ENCODE measurements around the gene ROR1.
A peak's percentile ranks its signal among the peaks of the same experiment; 100 is the strongest.

The ROR1 gene

DNA sequence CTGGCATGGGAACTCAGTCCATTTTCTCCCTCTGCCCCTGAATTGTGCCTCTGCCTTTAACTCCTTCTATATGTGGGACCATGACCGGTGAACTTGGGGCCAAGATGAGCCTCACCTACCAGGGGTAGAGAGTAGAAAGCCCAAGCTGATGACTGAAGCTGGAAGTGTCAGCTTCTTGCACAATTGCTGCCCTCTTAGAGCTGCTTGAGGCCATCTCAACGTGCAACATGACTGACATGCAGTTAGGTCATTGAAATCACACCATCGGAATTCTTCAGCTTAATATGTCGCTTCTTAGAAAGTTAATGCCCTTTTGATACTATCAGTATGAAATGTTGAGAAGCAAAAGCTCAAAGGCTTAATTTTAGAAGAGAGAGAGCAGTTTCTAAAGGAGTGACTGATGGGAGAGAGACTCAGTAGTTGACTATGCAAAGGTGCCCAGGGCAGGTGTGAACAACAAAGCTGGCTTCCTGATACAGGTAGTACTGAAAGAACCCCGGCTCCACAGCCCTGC is 340.3 kb downstream of the ROR1 start:
- no peak for DNase-seq

DNA sequence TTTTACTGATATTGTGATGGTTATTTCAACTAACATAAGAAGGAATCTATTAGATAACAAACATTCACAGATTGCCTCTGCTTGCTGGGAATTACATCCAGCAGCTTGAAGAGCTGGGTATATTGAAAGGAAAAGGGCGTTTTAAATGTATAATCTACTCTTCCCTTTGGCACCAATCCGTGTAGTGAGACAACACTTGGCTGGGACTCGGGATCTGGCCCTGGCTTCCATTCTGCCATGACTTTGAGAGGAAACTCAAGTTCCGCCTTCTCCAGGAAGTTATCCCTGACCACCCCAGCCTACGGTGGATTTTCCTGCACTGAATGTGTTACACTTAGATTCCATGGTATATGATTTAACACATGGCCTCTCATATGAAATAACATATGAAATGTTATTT is 342.7 kb downstream of the ROR1 start:
- no peak for DNase-seq

DNA sequence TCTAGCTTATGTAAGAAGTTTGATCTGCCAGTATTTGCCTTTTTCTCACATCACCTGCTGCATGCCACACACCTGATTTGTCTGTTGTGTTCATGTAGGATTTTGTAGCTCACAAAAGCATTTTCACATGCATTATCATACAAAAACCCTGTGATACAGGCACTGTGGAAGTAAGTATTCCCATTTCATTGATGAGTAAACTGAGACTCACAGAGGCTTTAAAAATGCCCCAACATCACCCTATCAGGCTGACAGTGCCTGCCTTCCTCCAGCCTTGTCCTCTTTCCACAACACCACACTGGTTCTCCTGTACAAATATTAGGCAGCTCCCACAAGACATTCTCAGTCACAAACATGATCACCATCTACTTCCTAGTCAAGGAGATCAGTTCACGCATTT is 343.7 kb downstream of the ROR1 start:
- no peak for DNase-seq

DNA sequence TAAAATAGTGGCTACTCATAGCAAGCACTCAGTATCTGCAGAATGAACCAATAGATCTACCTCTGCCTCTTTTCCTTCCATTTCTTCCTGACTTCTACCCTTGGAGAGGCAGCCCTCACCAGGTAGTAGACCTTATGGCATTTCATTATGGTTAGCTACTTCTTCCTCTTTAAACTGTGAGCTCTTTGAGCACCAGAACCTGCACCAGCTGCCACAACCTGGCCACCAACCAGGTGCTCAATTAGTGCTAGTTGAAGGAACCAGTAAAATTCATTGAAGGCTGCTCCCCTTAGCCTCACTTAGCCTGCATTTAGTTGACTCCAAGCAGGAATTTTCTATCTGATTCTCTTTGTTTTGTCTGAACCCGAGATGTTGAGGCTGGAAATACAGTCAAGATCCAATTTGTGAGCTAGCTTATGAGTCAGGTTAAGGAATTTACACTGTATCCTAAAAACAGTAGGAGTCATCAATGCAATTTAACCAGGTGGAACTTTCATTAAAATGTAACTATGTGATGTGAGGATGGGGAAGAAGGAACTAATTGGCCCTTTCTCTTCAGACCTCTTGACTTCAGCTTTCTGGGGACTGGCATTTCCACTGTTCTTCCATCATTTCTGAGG is 348.1 kb downstream of the ROR1 start:
- no peak for DNase-seq

DNA sequence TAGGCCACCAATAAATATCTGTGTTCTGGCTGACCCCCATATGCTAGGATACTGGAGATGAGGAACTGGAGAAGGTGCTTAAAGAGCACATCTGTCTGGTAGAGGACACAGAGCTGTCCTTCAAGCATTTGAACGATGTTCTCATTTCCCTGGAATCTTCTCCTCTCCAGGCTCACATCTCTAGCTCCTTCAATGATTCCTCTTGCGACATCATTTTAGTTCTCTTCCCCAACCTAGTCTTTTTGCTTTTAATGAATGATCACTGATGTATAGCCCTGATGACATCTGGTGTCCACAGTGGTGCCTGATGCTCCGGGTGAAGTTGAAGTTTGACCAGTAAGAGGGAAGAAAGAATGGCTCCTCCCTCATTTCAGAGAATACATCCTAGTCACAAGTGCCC is 348.8 kb downstream of the ROR1 start:
- no peak for DNase-seq

DNA sequence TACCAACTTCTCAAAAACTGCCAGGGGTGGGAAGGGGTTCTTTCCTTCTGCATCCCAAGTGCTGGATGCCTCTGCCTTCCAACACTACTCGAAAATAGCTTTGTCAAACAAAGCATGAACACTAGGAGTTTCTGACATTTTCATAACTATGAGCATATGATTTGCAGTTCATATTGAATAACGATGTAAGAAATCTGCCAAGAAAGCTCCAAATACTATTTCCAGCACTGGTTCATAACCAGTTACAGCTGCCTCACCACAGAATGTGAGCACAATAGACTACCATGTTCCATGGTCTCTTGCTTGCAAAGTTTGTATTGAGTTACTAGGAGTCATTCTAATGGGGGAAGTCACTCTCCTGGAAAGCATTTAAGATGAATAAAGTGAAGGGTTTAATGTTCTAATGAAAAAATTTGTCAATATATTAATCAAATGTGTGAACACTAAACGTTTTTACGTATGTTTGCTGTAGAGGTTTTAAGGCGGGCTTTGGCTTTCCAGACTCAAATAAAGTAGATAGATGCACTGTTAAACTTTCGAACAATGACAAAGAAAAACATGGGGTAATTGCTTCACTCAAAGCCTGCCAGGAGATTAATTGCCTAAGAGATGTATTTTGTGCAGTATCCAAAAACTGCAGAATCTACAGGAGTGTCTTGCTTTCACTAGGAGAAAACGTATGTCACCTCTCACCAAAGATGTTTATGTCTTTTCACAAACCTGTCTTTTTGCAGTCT is 351.1 kb downstream of the ROR1 start:
- DNase-seq = no peak

DNA sequence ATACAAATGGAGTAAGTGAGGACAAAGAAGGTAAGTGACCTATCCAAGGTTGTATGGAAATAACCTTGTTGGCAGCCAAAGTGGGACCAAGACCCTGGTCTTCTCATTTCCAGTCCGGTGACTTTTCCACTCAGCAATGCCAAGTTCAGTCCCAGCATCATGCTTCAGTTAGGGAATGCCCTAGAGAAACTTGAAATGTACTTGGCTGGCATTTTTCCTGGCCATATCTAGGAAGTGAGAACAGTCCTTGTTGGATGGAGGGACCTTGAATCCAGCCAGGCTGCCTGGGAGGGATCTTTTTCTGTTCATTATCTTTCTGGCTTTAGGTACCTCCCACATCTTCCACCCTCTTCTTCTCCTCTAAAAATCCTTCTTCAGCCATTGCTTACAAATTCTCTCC is 352.8 kb downstream of the ROR1 start:
- no peak for DNase-seq

DNA sequence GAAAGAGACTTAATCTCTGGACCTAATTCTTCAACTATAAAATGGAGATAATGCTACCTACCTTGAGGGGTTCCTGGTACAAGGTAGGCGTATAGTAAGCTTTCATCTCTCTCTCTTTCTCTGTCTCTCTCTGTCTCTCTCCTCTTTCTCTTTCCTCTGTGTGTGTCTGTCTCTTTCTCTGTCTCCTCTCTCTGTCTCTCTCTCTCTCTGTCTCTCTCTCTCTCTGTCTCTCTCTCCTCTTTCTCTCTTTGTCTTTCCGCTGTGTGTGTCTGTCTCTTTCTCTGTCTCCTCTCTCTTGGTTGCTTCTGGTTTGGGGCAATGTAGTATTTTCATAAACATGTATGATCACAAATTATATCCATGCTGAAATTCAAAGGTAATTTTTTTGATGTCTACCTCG is 353.5 kb downstream of the ROR1 start:
- DNase-seq = no peak

DNA sequence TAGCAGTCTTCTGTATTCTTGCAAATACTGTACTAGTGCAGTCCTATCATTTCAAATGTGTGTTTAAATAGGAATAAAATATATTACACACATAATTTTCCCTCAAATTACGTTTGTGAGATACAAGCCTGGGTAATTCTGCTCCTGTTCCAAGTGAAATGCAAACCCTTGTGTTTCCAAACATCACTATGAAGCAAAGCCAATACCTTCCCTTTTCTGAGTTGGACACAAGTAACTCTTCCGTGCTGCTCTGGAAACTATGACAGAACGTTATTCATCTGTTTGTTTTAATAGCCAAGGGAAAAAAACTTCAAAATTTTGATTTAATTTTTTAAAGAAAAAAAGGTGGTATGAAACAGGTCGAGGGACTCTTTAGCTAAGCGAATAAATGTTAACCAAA is 355.9 kb downstream of the ROR1 start:
- DNase-seq = no peak

DNA sequence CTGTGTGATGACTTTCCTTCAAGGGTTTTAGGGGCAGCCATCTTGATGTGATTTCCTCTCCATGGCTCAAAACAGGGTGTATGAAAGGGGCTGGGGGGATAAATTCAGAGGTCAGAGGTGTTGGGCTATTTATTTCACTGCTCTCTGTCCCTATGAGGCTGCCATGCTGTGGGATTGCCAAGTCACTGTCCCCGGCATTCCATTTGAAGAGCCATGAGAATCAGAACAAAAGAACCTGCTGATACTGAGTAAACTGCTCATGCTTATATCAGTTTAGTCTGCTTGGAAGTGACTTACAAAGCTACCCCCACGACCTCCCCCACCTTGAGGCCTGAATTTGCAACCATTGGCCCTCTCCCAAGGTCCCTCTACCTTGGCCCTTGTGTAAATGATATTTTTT is 357.3 kb downstream of the ROR1 start:
- DNase-seq = no peak

DNA sequence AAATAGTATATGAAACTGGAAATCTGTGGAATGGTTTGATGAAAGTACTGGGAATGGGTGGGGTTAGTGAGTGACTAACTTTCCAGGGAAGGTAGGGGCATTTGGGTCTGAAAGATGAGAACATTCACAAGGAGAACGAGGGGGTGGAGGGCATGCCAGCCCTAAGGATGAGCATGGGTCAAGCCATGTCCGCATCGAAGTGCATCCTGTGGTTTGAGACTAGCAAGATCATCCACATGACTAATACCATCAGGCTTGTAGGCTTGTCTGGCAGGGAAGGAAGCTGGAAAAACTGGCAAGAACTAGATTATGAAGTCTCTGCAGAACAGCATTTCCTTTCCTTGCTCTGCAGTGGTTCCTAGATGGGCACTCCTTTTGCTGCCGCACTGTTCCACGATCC is 359.2 kb downstream of the ROR1 start:
- no peak for DNase-seq

DNA sequence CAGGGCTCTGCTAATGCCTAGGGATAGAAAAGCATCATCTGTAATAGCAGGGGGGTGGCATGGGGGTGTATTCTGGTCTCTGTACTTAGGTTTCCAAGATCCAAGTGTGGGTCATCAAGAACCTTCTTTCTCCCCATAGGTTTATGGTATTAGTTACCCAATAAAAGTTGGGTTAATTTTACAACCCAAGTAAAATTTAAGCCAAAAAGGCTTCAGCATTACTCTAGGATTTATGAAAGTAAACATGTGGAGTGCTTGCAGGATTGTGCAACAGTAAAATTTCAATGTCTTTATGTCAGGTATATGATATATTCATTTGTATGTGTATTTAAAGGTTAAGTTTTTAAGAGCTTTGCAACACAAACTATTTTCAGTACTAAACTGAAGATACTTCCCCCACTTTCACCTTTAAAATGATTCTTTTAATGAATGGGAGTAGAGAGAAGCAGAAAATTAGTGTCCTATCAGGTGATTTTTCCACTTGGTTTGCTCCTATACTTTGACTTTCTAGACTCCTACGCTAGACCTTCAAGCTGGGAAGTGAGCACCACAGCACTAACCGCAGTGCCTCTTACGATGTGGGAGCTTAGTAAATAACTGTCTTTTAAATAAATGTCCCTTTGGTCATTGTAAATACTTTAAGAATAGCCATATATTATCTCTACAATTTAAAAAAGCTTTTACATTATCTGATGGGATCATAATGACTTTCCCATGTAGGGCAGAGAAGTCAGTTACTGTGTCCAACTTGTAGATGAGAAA is 361.8 kb downstream of the ROR1 start:
- no peak for DNase-seq

DNA sequence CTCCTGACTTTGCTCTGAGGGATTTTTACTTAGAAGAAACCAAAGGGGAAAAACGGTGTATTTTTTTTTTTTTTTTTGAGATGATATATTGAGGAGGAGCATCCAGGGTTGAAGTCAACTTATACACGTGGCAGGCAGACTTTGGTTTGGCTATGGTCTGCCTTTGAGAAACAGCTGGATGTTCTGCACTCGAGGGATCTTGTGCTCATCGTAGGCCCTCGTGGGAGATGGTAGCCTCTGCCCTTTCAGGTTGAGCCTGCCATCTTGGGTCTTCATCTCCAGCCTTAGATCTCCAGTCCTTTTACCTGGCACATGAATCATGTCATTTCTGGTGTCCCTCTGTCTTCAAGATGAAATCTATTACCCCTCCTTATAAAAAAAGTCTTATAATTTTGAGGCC is 362.5 kb downstream of the ROR1 start:
- DNase-seq = no peak

DNA sequence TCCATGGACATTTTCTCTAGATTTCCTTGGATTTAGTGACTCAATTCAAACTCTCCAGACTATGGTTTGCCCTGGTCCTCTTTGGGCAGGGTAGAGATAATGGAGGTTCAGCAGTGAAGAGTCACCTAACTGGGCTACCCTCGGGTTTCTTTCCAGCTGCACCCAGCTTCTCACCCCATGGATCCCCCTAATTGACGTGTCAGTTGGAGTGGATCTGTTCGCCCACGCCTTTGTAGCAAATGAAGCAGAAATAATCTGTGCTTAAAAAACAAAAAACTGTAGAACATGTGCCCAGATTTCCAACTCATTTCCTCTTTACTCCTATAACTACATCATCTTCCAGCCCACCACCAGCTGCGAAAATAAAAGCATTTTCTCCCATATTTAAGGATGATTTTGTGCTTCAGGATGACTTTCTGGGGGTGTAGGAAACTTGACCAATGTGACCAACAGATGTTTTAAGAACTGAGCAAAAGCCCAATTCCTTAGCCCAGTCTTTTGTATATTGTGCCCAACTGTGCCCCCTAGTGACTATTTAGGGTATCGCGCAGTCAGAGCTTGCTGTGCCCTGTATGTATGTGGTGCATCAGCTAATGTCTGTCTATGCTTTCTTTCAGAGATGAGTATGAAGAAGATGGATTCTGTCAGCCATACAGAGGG is 363.1 kb downstream of the ROR1 start:
- peak; percentile 62 for DNase-seq

DNA sequence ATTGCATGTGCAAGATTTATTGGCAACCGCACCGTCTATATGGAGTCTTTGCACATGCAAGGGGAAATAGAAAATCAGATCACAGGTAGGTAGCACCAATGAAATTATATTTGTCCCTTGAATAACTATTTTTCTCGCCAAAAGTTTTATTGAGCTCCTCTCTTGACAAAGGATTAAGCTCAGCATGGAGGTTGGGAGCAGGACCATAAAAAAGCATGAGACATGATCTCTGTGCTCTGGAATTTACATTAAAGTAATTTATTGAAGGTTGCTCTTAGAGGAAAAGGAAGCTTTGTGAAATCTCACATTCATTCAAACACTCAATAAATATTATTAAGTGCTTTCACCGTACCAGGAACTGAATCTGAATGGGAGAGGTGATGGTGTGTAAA is 363.6 kb downstream of the ROR1 start:
- no peak for DNase-seq

DNA sequence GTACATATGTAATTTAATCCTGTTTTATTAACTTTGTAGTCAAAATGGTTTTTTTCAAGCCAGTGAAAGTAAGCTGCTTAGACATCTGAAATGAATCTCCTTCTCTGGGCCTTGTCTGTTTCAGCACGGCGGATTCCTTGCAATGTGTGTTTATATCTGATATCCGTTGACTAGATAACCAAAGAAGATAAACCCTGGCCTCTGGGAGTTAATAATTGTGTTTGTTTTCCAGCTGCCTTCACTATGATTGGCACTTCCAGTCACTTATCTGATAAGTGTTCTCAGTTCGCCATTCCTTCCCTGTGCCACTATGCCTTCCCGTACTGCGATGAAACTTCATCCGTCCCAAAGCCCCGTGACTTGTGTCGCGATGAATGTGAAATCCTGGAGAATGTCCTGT is 366.1 kb downstream of the ROR1 start:
- DNase-seq = no peak

DNA sequence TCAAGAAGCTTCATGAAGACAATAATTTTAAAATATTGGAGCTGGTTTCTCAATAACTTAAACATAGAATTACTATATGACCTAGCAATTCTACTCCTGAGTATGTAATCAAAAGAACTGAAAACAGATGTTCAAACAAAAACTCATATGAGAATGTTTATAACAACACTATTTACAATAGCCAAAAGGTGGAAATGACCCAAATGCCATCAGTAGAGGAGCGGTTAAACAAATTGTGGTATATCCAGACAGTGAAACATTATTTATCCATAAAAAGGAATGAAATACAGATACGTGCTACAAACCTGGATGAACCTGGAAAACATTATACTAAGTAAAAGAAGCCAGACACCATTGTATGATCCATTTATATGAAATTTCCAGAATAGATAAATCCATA is 366.8 kb downstream of the ROR1 start:
- DNase-seq = no peak

DNA sequence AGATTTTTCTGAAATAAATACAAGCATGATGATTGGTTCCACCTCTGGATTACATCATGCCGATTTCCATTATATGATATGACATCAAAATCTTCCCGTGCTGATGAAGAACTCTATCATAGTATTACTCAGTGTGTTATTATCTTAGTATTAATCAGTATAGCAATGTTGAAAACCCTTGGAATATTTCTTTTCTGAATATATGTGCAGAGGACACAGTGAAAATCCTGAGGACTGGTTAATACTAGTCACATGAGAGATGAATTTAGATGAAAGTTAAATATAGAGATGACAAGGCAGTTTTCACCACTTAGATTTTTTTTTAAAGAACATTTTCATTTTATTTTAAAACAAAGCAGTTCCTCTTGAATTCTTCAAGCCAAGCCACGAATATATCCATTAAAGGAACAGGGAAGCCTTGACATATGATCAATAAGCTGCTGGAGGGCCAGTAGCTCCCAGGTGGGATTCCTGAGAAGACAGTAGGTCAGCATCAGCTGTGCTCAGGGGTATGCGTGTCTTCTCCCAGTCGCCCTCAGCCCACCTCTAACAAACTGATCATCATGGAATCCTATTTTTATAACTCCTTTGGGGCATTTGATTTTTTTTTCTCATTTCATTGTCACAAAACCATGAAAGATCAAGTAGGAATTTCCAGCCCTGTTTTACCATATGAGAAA is 373.4 kb downstream of the ROR1 start:
- DNase-seq = no peak

DNA sequence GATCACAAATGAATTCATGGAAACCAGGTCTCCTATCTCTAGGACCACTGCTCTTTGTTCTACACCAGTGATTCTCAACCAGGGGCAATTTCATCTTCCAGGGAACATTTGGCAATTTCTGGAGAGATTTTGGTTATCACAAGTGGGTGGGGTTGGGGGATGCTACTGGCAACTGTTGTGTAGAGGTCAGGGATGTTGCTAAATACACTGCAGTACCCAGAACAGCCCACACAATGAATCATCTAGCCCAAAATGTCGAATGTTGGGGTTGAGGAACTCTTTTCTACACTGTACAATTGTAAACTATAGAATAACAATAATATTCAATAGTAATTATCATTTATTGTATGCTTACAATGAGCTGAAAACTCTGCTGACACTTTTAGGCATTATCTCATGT is 373.9 kb downstream of the ROR1 start:
- DNase-seq = no peak

DNA sequence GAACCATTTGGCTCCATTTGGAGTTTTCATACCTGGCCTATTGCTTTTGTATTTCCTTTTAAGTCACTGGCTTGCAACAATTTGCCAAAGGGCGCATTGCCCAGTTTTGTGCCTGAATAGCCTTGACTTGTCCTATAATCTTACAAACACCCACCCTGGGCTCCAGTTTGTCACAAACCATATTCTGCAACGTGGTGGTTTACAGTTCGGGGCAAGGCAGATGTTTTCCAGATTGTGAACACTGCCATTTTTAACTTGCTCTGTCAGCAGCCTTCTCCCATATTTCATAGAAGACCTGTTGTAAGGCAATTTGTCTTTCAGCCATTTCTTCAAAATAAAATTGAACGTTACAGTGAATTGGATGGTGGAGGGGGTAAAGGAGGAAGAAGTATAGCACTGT is 376.4 kb downstream of the ROR1 start:
- DNase-seq = no peak

DNA sequence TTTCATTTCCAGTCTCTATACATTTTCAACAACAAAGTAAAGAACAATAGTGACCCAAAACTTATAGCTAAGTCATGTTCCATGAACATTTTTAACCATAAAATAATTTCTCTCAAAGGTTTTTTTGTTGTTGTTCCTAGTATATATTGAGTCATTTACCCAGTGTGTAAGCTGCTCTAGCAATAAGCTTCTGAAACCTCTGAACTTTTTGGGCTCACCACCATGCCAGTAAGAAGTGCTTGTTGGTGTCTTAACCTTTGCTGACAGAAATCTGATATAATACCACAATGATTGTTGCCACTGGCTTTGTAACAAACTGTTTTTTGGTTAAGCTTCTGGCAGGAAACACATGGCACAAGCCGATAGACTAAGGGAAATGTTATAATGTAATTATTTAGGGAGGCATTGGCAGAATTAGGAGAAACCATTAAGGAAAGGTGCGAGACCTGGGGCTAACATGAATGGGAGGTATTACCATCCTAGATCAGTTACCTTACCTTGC is 377.0 kb downstream of the ROR1 start:
- no peak for DNase-seq

DNA sequence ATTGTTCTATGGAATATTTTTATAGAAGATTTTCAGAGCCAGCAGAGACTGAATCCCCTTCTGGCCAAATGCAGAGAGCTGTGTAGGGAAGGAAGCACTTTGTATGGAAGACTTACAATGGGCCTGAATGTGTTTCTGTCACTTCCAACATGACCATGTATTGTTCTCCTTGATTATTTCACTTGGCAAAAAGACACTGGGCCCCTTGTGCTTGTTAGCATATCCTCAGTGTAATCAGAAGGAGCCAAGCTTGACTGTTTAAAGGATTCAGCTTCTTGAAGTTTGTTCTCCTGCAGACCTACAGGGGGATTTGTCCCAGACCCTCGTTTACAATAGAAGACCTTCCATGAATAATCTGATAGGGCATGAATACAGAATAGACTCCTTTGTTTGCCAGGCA is 381.5 kb downstream of the ROR1 start:
- DNase-seq = no peak
